K562 (cell line): Measurements from ENCODE around the gene CNGB1. TPM values are rescaled to one million over a fixed set of nuclear protein-coding genes. Genes with fewer than 3 reads are reported as not detected.
A peak's percentile ranks its signal among the peaks of the same experiment; 100 is the strongest.

Source experiments
- ATAC-seq: fragments of 200-7000 bp; cut with Tn5 transposase; 3 replicates; pipeline ENCODE4 v1.9.1; 2020; ENCODE audit warnings: moderate library complexity
- BruUV-seq: library from RNA; stranded (reverse); fragments of 400-500 nt; replicated peaks from 2 replicates; lab custom pipeline; 2021; lab: Mats Ljungman, UMichigan
- CTCF ChIA-PET: fragments of 300-600 bp; formaldehyde crosslinking; extraction: SDS; loops from one replicate; lab custom pipeline; 2021; ENCODE audit warnings: low intra/inter-chr PET ratio; lab: Yijun Ruan, JAX
- POLR2A ChIA-PET: fragments of 300-600, 350-650 bp; sonication (Branson Sonifier 250); formaldehyde crosslinking; extraction: SDS; loops from one replicate; lab custom pipeline; 2021; ENCODE audit warnings: antibody characterized with exemption, inconsistent platforms; lab: Yijun Ruan, JAX
- DNase-seq, 4 experiments: peaks; one replicate each; pipeline versions ENCODE4 v3.0.0 to v3.0.0-alpha.2; 2011 to 2018; ENCODE audit warnings: low spot score in 3 of 4, mixed read lengths in 3 of 4; ENCODE audit errors: extremely low read depth in 1 of 4
- FAIRE-seq: peaks from 2 replicates; lab custom pipeline; 2011; peaks lifted over from hg19 to GRCh38; lab: Jason Lieb, UNC
- H2AFZ ChIP-seq: 2 replicates; pipeline ENCODE4 v1.6.0; 2011; ENCODE audit warnings: low read depth, low read length, control low read depth, inconsistent platforms
- H3K27ac ChIP-seq: fragments of 200-600 bp; 3 replicates; pipeline ENCODE4 v1.8.0; 2011; ENCODE audit warnings: low read depth, mild to moderate bottlenecking, control low read depth, inconsistent platforms, low read length, moderate library complexity, mixed read lengths; ENCODE audit errors: extremely low read depth
- H3K27me3 ChIP-seq, 2 experiments: fragments of 300-600 bp in 1 of 2; 2 replicates in 1 of 2; 3 replicates in 1 of 2; pipeline versions ENCODE4 v1.6.0 to v1.8.0; 2011; ENCODE audit warnings: inconsistent platforms in 2 of 2, low read length in 2 of 2, mild to moderate bottlenecking in 1 of 2, mixed read lengths in 1 of 2, moderate library complexity in 1 of 2; ENCODE audit not compliant: control insufficient read depth in 2 of 2, insufficient read depth in 2 of 2
- H3K36me3 ChIP-seq: fragments of 300-600 bp; 3 replicates; pipeline ENCODE4 v1.8.0; 2011; ENCODE audit warnings: mild to moderate bottlenecking, low read length, inconsistent platforms; ENCODE audit not compliant: control insufficient read depth, insufficient read depth
- H3K4me1 ChIP-seq, 2 experiments: fragments of 200-600 bp in 1 of 2; replicated peaks in 1 of 2; 2 replicates in 1 of 2; 3 replicates in 1 of 2; pipeline versions ENCODE4 v1.5.1 to v1.8.0; 2011; ENCODE audit warnings: inconsistent platforms in 2 of 2, low read length in 2 of 2, mild to moderate bottlenecking in 1 of 2, mixed read lengths in 1 of 2, moderate library complexity in 1 of 2; ENCODE audit not compliant: control insufficient read depth in 2 of 2, insufficient read depth in 2 of 2
- H3K4me2 ChIP-seq: 2 replicates; pipeline ENCODE4 v1.6.1; 2011; ENCODE audit warnings: low read length, control low read depth, inconsistent platforms, mixed read lengths; ENCODE audit not compliant: insufficient read depth
- H3K4me3 ChIP-seq: fragments of 200-600 bp; sonication (generic), shearing (Covaris generic); 2 replicates; pipeline ENCODE4 v1.5.1; 2016; ENCODE audit warnings: control low read depth, inconsistent platforms
- H3K79me2 ChIP-seq: fragments of 200-600 bp; 3 replicates; pipeline ENCODE4 v1.8.0; 2011; ENCODE audit warnings: low read length, inconsistent platforms; ENCODE audit not compliant: control insufficient read depth, insufficient read depth
- H3K9ac ChIP-seq, 2 experiments: 2 replicates each; pipeline versions ENCODE4 v1.6.0 to v1.6.1; 2011; ENCODE audit warnings: low read depth in 2 of 2, low read length in 2 of 2, control low read depth in 1 of 2, inconsistent platforms in 1 of 2, mild to moderate bottlenecking in 1 of 2, mixed read lengths in 1 of 2; ENCODE audit not compliant: insufficient read depth in 1 of 2
- H3K9me1 ChIP-seq: one replicate; pipeline ENCODE4 v1.6.0; 2011; ENCODE audit warnings: inconsistent platforms, mild to moderate bottlenecking, low read length, moderate library complexity; ENCODE audit not compliant: control insufficient read depth, insufficient read depth
- H3K9me3 ChIP-seq: replicated peaks from 2 replicates; pipeline ENCODE4 v1.5.1; 2011; ENCODE audit warnings: low read depth, low read length, inconsistent platforms; ENCODE audit not compliant: control insufficient read depth, insufficient read depth
- H4K20me1 ChIP-seq: replicated peaks from 2 replicates; pipeline ENCODE4 v1.6.1; 2011; ENCODE audit warnings: low read length, inconsistent platforms, mixed read lengths; ENCODE audit not compliant: control insufficient read depth, insufficient read depth
- ADNP ChIP-seq: fragments of 200-800 bp; sonication (Bioruptor generic); IDR thresholded peaks from 2 replicates; pipeline ENCODE4 v1.6.1; 2016; ENCODE audit warnings: missing genetic modification characterization, missing compliant biosample characterization
- BCOR ChIP-seq: fragments of 450-650 bp; IDR thresholded peaks from 2 replicates; pipeline ENCODE4 v1.6.1; 2016
- CEBPB ChIP-seq: fragments of 450-650 bp; IDR thresholded peaks from 2 replicates; pipeline ENCODE4 v1.6.1; 2016; ENCODE audit warnings: missing genetic modification characterization, missing compliant biosample characterization
- HDAC2 ChIP-seq: fragments of 450-650 bp; IDR thresholded peaks from 2 replicates; pipeline ENCODE4 v1.6.1; 2016; ENCODE audit warnings: mild to moderate bottlenecking
- KDM1A ChIP-seq, 2 experiments: fragments of 450-650 bp; IDR thresholded peaks; 2 replicates each; pipeline ENCODE4 v1.6.1; 2016; ENCODE audit warnings: mild to moderate bottlenecking in 2 of 2
- NFE2 ChIP-seq: IDR thresholded peaks from 2 replicates; pipeline ENCODE4 v1.6.1; 2014; ENCODE audit warnings: antibody characterized with exemption, low read depth
- NFE2L1 ChIP-seq: fragments of 450-650 bp; IDR thresholded peaks from 2 replicates; pipeline ENCODE4 v1.6.1; 2016; ENCODE audit warnings: missing genetic modification characterization, low read depth, mild to moderate bottlenecking, missing compliant biosample characterization, moderate library complexity, borderline replicate concordance
- NR2F6 ChIP-seq: fragments of 450-650 bp; formaldehyde crosslinking; IDR thresholded peaks from 2 replicates; pipeline ENCODE4 v1.4.0; 2020; ENCODE audit warnings: mild to moderate bottlenecking
- RBM25 ChIP-seq: fragments of 200-400 bp; formaldehyde crosslinking; IDR thresholded peaks from 2 replicates; pipeline ENCODE4 v1.6.1; 2018; ENCODE audit warnings: low read length, low read depth, moderate library complexity; ENCODE audit not compliant: severe bottlenecking
- RCOR1 ChIP-seq, 2 experiments: IDR thresholded peaks; 2 replicates each; pipeline ENCODE4 v1.6.1; 2012; ENCODE audit warnings: low read depth in 2 of 2, low read length in 2 of 2, borderline replicate concordance in 1 of 2, improper control_type of control experiment in 1 of 2
- SMARCA5 ChIP-seq: fragments of 450-650 bp; IDR thresholded peaks from 2 replicates; pipeline ENCODE4 v1.6.1; 2016
- SP1 ChIP-seq: sonication (generic); formaldehyde crosslinking; IDR thresholded peaks from 2 replicates; pipeline ENCODE4 v1.8.1; 2022; ENCODE audit warnings: mild to moderate bottlenecking, missing genetic modification reagents
- TEAD1 ChIP-seq, 2 experiments: fragments of 450-650 bp in 1 of 2; sonication (generic) in 1 of 2; formaldehyde crosslinking; IDR thresholded peaks; 2 replicates each; pipeline versions ENCODE4 v1.4.0 to v1.8.0; 2020 to 2022; ENCODE audit warnings: mild to moderate bottlenecking in 2 of 2, missing genetic modification reagents in 1 of 2
- ZBTB17 ChIP-seq: fragments of 450-650 bp; formaldehyde crosslinking; IDR thresholded peaks from 2 replicates; pipeline ENCODE4 v1.4.0; 2020; ENCODE audit warnings: mild to moderate bottlenecking
- ZBTB8A ChIP-seq: fragments of 450-650 bp; IDR thresholded peaks from 2 replicates; pipeline ENCODE4 v1.6.1; 2018; ENCODE audit warnings: mild to moderate bottlenecking, moderate library complexity; ENCODE audit not compliant: partially characterized antibody
- ZFP30 ChIP-seq: fragments of 250-450 bp; sonication (Bioruptor Pico); IDR thresholded peaks from 2 replicates; pipeline ENCODE4 v1.8.0; 2022; ENCODE audit warnings: moderate library complexity, mild to moderate bottlenecking, inconsistent platforms, borderline replicate concordance
- ZNF174 ChIP-seq: fragments of 250-450 bp; sonication (Bioruptor Pico); IDR thresholded peaks from 2 replicates; pipeline ENCODE4 v1.4.0; 2020; ENCODE audit warnings: mild to moderate bottlenecking
- ZNF239 ChIP-seq: fragments of 250-450 bp; sonication (Bioruptor Pico); IDR thresholded peaks from 2 replicates; pipeline ENCODE4 v1.4.0; 2020; ENCODE audit warnings: mild to moderate bottlenecking
- ZNF583 ChIP-seq: fragments of 250-450 bp; sonication (Bioruptor Pico); IDR thresholded peaks from 2 replicates; pipeline ENCODE4 v1.4.0; 2020
- ZNF764 ChIP-seq: fragments of 250-450 bp; sonication (Bioruptor Pico); IDR thresholded peaks from 2 replicates; pipeline ENCODE4 v1.4.0; 2020; ENCODE audit warnings: low read depth, mild to moderate bottlenecking, moderate library complexity
- WGBS: fragments of 100-300 bp; shearing (Covaris generic); methylation state at CpG from one replicate; pipeline ENCODE4 v1.1.6; 2016; ENCODE audit warnings: low coverage, mixed read lengths; ENCODE audit not compliant: insufficient coverage; ENCODE audit errors: missing lambda C conversion rate; 5-methylcytosine and 5-hydroxymethylcytosine counted together
- in situ Hi-C: fragments of 300-500 bp; cut with MboI; formaldehyde crosslinking; loops from 4 replicates; pipeline ENCODE4 v1.15.0; 2018; ENCODE audit warnings: inconsistent platforms, mixed read lengths
- intact Hi-C: fragments of 100-400 bp; cut with micrococcal nuclease; formaldehyde crosslinking; loops from 2 replicates; pipeline ENCODE4 v1.14.2; 2022
- polyA plus RNA-seq, 8 experiments: library from polyadenylated mRNA; depleted of rRNA in 4 of 8; stranded (reverse) in 5 of 8; unstranded in 3 of 8; fragments of >200 nt; fragmentation: Nextera tagmentation in 2 of 8; fragmentation: Illumina TruSeq in 1 of 8; extraction: Ambion mirVana in 2 of 8; extraction: Trizol in 1 of 8; gene quantifications; 2 replicates each; pipeline versions ENCODE4 v1.2.1 to v1.2.3, GENCODE V29; 2011 to 2014; ENCODE audit warnings: inconsistent platforms in 1 of 8, missing spikeins in 1 of 8
- total RNA-seq, 7 experiments: library from RNA; depleted of rRNA in 6 of 7; stranded (reverse); fragments of >200 nt in 6 of 7; fragmentation: Illumina TruSeq in 2 of 7; extraction: Trizol in 2 of 7; gene quantifications; 2 replicates each; pipeline versions ENCODE4 v1.2.1 to v1.2.3, GENCODE V29; 2011 to 2021; ENCODE audit warnings: low replicate concordance in 1 of 7
- TF ChIP-seq, protein P1 (sequence below): fragments of 250-450 bp; sonication (Bioruptor Pico); IDR thresholded peaks from 2 replicates; pipeline ENCODE4 v1.5.0; 2020; ENCODE audit warnings: mild to moderate bottlenecking, borderline replicate concordance

Gene CNGB1
- total and polyA plus RNA-seq, 9 of the 15 experiments (the other 6 are each of a cell fraction or from before 2014, with no cell fraction given) = not detected

DNA sequence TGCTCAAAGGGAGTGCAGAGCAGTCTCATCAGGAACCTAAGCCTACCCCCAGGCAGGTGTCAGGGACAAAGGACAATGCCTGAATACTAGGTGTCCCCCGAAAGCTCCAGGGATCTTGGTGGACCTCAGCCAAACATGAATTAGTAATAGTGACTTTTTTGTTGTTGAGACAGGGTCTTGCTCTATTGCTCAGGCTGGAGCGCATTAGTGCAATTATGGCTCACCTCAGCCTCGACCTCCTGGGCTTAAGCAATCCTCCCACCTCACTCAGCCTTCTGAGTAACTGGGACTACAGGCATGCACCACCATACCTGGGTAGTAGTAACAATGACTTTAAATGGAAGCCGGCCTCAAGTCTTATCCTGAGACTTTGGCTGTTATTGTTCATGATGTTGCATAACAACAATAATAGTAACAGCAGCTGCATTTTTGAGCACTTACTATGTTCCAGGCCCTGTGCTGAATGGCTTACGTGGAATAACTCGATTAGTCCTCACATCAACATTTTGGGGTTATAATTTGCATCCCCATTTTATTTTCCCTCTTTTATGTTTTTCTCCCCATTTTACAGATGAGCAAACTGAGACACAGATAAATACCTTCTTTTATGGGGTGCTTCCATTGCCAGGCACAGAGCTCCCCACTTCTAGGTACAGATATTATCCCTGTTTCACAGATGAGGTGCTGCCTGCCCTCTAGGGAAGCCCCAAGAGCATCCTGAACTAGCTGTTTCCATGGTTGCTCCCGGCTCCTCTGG lies 19.5 kb downstream of the CNGB1 start:
- Histone ChIP-seq H3K4me1 (peaks cover 0 to 8% of the 10 kb centered on the region in 2 experiments; a peak in 2 of 5 replicates), H3K36me3 (no peaks in the 10 kb centered on the region), H3K9me3 (no peaks in the 10 kb centered on the region), H3K4me2 (no peak overlapping the region), H3K4me3 (no peak overlapping the region), H3K27ac (no peak overlapping the region), H3K9me1 (no peaks in the 10 kb centered on the region), H2AFZ (no peak overlapping the region), H3K79me2 (no peaks in the 10 kb centered on the region), H4K20me1 (peaks cover 4% of the 10 kb centered on the region), H3K27me3 (peaks cover 0 to 16% of the 10 kb centered on the region in 2 experiments; a peak in 2 of 5 replicates), H3K9ac (no peak overlapping the region)
- ChIA-PET POLR2A (interaction anchor here (0.6 kb wide), 1 partner anchor 24 kb away, joined by 3 read pairs; no protein-coding TSS in a partner anchor), CTCF (no interaction called here)
- in situ Hi-C loops (no loop called here), intact Hi-C loops (no loop called here)
- no peak for FAIRE-seq
- TF ChIP-seq RCOR1 (IDR thresholded peaks at IDR 0.05; ENCODE audit: borderline replicate concordance in 1 of 2, low read depth in 2 of 2, low read length in 2 of 2) = 0 out of 4 replicates have a peak, but pooled peaks of 1 of the 2 experiments have one; percentile 24
- no peak for TF ChIP-seq TEAD1 (CRISPR knock-in tag; IDR thresholded peaks at IDR 0.05)
- no peak for TF ChIP-seq ZNF764 (CRISPR knock-in tag)
- TF ChIP-seq ADNP = peak; percentile 83
- no peak for TF ChIP-seq SP1 (CRISPR knock-in tag)
- no peak for TF ChIP-seq ZNF583 (CRISPR knock-in tag)
- no peak for TF ChIP-seq ZBTB17 (CRISPR knock-in tag)
- peak; percentile 50; the same call in 1 of the 2 replicates for TF ChIP-seq HDAC2
- no peak for TF ChIP-seq ZNF239 (CRISPR knock-in tag)
- TF ChIP-seq ZFP30 (CRISPR knock-in tag) = no peak
- TF ChIP-seq, protein P1, sequence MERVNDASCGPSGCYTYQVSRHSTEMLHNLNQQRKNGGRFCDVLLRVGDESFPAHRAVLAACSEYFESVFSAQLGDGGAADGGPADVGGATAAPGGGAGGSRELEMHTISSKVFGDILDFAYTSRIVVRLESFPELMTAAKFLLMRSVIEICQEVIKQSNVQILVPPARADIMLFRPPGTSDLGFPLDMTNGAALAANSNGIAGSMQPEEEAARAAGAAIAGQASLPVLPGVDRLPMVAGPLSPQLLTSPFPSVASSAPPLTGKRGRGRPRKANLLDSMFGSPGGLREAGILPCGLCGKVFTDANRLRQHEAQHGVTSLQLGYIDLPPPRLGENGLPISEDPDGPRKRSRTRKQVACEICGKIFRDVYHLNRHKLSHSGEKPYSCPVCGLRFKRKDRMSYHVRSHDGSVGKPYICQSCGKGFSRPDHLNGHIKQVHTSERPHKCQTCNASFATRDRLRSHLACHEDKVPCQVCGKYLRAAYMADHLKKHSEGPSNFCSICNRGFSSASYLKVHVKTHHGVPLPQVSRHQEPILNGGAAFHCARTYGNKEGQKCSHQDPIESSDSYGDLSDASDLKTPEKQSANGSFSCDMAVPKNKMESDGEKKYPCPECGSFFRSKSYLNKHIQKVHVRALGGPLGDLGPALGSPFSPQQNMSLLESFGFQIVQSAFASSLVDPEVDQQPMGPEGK (CRISPR knock-in tag) = no peak
- no peak for TF ChIP-seq ZNF174
- TF ChIP-seq SMARCA5 = 0 out of 2 replicates have a peak, but pooled peaks have one; percentile 18
- peak; percentile 81 for TF ChIP-seq RBM25
- TF ChIP-seq BCOR = peak; percentile 89
- no peak for TF ChIP-seq NFE2L1 (tag)
- no peak for TF ChIP-seq NR2F6 (CRISPR knock-in tag)
- TF ChIP-seq CEBPB (tag) = peak; percentile 30; the same call in 1 of the 2 replicates
- TF ChIP-seq ZBTB8A = no peak
- TF ChIP-seq NFE2 = no peak
- TF ChIP-seq KDM1A (IDR thresholded peaks at IDR 0.05) = peak; percentile 27 to 66; a peak in 3 of 4 replicates
- ATAC-seq = no peak
- 21% methylated on average over 7 of the region's 7 CpGs for WGBS
- DNase-seq = no peak
- no TSS peak for BruUV-seq
